ENCODE measurements around the gene NIT2.

GRCh38 chr3:100407977-100408532, 73.5 kb downstream of the NIT2 start:
- TF ChIP-seq IRF4 (IDR thresholded peaks at IDR 0.05; ENCODE audit: low read depth, low read length) (no peak), FOS (IDR thresholded peaks at IDR 0.05; ENCODE audit: borderline replicate concordance, extremely low read depth, insufficient read length) (no peak), EZH2 (IDR thresholded peaks at IDR 0.05; ENCODE audit: borderline replicate concordance, control insufficient read depth, low read depth, low read length) (no peak), POLR2A (IDR thresholded peaks at IDR 0.05; ENCODE audit: low read depth, low read length) (no peak), MAX (IDR thresholded peaks at IDR 0.05; ENCODE audit: low read depth, low read length) (no peak), ZNF384 (IDR thresholded peaks at IDR 0.05; ENCODE audit: borderline replicate concordance, low read depth, low read length) (no peak)
- TF ChIP-seq, protein P1, sequence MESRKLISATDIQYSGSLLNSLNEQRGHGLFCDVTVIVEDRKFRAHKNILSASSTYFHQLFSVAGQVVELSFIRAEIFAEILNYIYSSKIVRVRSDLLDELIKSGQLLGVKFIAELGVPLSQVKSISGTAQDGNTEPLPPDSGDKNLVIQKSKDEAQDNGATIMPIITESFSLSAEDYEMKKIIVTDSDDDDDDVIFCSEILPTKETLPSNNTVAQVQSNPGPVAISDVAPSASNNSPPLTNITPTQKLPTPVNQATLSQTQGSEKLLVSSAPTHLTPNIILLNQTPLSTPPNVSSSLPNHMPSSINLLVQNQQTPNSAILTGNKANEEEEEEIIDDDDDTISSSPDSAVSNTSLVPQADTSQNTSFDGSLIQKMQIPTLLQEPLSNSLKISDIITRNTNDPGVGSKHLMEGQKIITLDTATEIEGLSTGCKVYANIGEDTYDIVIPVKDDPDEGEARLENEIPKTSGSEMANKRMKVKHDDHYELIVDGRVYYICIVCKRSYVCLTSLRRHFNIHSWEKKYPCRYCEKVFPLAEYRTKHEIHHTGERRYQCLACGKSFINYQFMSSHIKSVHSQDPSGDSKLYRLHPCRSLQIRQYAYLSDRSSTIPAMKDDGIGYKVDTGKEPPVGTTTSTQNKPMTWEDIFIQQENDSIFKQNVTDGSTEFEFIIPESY (IDR thresholded peaks at IDR 0.05): no peak
- TF ChIP-seq, protein P2, sequence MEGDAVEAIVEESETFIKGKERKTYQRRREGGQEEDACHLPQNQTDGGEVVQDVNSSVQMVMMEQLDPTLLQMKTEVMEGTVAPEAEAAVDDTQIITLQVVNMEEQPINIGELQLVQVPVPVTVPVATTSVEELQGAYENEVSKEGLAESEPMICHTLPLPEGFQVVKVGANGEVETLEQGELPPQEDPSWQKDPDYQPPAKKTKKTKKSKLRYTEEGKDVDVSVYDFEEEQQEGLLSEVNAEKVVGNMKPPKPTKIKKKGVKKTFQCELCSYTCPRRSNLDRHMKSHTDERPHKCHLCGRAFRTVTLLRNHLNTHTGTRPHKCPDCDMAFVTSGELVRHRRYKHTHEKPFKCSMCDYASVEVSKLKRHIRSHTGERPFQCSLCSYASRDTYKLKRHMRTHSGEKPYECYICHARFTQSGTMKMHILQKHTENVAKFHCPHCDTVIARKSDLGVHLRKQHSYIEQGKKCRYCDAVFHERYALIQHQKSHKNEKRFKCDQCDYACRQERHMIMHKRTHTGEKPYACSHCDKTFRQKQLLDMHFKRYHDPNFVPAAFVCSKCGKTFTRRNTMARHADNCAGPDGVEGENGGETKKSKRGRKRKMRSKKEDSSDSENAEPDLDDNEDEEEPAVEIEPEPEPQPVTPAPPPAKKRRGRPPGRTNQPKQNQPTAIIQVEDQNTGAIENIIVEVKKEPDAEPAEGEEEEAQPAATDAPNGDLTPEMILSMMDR (IDR thresholded peaks at IDR 0.05 in 2 of 3, conservative IDR thresholded peaks at IDR 0.05 in 1 of 3; ENCODE audit: control insufficient read depth in 2 of 3, extremely low read depth in 1 of 3, insufficient read depth in 1 of 3, low read depth in 3 of 3, low read length in 3 of 3): no peak
